Thyroid gland (tissue), 4 donors: ENCODE measurements around the gene TBC1D16.

Experiments
- CTCF ChIP-seq, 6 experiments: fragments of 200-600 bp in 3 of 6; fragments of 450-650 bp in 3 of 6; sonication (generic) in 3 of 6; IDR thresholded peaks; one replicate each; pipeline ENCODE4 v1.5.1; 2016 to 2019; ENCODE audit warnings: antibody characterized with exemption in 6 of 6, mild to moderate bottlenecking in 2 of 6, inconsistent platforms in 1 of 6, moderate library complexity in 1 of 6
- POLR2A ChIP-seq, 2 donors: fragments of 450-650 bp; IDR thresholded peaks; one replicate each; pipeline ENCODE4 v1.6.1; 2017; ENCODE audit warnings: antibody characterized with exemption in 2 of 2, mild to moderate bottlenecking in 2 of 2, moderate library complexity in 1 of 2

- TF ChIP-seq CTCF (IDR thresholded peaks at IDR 0.05): no peak
- no peak for TF ChIP-seq POLR2A (IDR thresholded peaks at IDR 0.05)
These were observed 34.5 kb downstream of the TBC1D16 start for GRCh38 chr17:80000981-80001775.
